Sigmoid colon (tissue), 4 donors: Measurements from ENCODE around the gene PECR.

ENCODE experiments used
- CTCF ChIP-seq, 4 experiments: fragments of 450-650 bp in 3 of 4; fragments of 200-600 bp in 1 of 4; IDR thresholded peaks; one replicate each; pipeline ENCODE4 v1.5.1; 2016 to 2019; ENCODE audit warnings: antibody characterized with exemption in 4 of 4, mild to moderate bottlenecking in 3 of 4, moderate library complexity in 2 of 4
- EP300 ChIP-seq, 4 donors: sonication (generic); formaldehyde crosslinking; IDR thresholded peaks; one replicate each; pipeline ENCODE4 v1.6.1; 2017; ENCODE audit warnings: antibody characterized with exemption in 4 of 4
- POLR2A ChIP-seq, 2 donors: fragments of 450-650 bp; IDR thresholded peaks; one replicate each; pipeline ENCODE4 v1.6.1; 2016; ENCODE audit warnings: antibody characterized with exemption in 2 of 2, mild to moderate bottlenecking in 2 of 2, moderate library complexity in 2 of 2

DNA sequence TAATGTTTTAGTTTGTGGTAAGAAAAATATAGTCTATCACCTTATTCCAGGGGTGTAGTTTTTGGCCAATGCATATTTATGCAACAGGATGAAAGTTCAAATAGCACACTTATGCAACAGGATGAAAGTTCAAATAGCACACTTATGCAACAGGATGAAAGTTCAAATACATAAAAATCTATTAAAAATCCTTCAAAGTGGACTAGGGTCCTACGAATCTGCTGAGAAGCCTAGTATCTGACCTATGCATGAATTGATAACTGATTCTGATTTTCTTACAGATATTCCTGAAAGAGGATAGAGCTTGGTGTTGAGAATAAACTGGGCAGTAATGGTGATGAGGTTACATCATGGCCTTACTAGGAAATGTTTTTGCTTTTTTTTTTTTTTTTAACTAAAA, 2.8 kb downstream of the PECR start:
- no peak for TF ChIP-seq CTCF (IDR thresholded peaks at IDR 0.05)
- no peak for TF ChIP-seq POLR2A (IDR thresholded peaks at IDR 0.05)
- TF ChIP-seq EP300 (IDR thresholded peaks at IDR 0.05): no peak
